IPS-18c (cell line): Measurements from ENCODE around the gene OR8G5.
"Not testable (repeated sequence)": the region's sequence is repeated elsewhere in the genome, so short reads cannot be mapped to it uniquely, and the experiment has no call there.

Experiments used
- H3K4me3 ChIP-seq: 2 replicates; pipeline ENCODE4 v1.7.0; 2013; ENCODE audit warnings: low read depth, mild to moderate bottlenecking, low read length, moderate library complexity; ENCODE audit not compliant: insufficient read depth
- H3K9me3 ChIP-seq: one replicate; pipeline ENCODE4 v1.6.1; 2013; ENCODE audit warnings: mild to moderate bottlenecking, low read length, moderate library complexity; ENCODE audit not compliant: control insufficient read depth, insufficient read depth

The OR8G5 gene, protein sequence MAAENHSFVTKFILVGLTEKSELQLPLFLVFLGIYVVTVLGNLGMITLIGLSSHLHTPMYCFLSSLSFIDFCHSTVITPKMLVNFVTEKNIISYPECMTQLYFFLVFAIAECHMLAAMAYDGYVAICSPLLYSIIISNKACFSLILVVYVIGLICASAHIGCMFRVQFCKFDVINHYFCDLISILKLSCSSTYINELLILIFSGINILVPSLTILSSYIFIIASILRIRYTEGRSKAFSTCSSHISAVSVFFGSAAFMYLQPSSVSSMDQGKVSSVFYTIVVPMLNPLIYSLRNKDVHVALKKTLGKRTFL

DNA sequence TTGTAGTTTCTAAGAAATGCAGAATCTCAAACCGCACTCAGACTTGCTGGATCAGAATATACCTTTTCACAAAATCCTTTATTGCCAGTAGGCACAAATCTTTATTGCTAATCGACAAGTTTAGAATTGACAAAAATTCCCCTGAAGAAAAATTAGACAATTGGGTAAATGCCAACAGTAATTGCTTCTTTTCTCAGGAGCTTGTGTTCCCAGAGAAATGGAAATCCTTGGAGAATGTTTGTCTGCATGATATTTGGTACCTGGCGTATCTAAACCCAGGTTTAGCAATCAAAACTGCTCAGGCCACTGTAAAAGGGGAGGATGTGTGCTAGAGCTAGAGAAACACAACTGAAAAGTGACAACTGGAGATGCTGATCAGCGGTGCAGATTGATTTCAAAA lies at the start of gene OR8G5:
OR8G5 (plus strand) TSS at position 301 of the 400 bp plus-strand sequence. CDS start 8,556 bp downstream, outside the sequence.
- H3K9me3 ChIP-seq = no peaks in the 10 kb centered on the region
- H3K4me3 ChIP-seq = no peak within 1 kb of the TSS

DNA sequence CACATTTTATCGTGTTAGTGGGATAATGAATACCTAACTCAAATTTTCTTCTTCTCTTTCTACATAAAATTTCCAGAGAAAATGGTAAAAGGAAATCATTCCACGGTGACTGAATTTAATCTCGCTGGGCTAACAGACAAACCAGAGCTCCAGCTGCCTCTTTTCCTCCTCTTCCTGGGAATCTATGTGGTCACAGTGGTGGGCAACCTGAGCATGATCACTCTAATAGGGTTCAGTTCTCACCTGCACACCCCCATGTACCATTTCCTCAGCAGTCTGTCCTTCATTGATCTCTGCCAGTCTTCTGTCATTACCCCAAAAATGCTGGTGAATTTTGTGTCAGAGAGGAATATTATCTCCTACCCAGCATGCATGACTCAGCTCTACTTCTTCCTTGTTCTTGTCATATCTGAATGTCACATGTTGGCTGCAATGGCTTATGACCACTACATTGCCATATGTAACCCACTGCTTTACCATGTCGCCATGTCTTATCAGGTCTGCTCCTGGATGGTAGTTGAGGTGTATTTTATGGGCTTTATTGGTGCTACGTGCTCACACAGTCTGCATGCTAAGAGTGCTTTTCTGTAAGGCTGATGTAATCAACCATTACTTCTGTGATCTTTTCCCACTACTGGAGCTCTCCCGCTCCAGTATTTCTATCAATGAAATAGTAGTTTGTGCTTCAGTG lies 48.9 kb upstream of the OR8G5 start:
- H3K4me3 ChIP-seq = no peak overlapping the region
- no peaks in the 10 kb centered on the region for H3K9me3 ChIP-seq

DNA sequence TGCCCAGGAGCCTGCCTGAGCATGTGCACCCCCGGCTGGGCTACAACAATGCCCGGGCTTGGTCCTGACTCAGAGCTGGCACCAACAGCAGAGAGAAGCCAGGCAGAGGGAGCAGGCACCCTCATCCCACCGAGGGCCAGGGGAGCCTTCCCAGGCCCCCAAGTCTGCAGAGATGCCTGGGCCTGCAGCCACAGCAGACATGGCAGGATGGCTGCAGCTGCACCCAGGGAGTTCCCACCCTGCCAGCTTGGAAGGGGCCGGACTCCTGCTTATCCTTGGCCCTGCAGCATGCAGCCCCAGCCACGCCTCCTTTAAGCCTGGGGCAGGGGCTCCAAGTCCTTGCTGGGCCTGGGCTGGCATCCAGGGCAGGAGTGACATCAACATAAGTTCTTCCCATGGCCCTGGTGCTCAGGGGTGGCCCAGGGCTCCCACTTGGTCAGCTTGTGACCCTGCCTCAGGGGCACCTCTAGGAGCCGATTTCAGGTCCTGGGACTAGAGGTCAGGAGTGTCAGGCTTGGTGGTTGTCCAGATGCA lies 46.3 kb upstream of the OR8G5 start:
- no peak overlapping the region for H3K4me3 ChIP-seq
- no peaks in the 10 kb centered on the region for H3K9me3 ChIP-seq

DNA sequence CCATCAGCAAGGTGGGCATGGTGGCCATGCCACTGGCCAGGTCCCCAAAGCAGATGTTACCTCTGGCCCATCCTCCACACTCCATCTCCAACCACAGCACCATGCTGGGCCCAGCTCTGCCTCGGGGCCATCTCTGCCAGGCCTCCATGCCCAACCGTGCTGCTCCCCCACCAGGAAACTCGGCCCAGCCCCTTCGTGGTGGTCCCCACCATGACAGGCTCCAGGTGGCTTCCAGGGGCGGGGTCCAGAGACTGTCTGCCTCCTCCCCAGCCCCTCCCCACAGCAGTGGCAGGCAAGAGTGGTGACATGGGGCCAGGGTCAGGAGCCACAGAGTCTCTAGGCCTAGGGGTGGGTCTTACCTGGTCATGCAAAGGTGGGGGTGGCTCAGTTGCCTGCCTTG lies 45.8 kb upstream of the OR8G5 start:
- H3K4me3 ChIP-seq = no peak overlapping the region
- H3K9me3 ChIP-seq = no peaks in the 10 kb centered on the region

DNA sequence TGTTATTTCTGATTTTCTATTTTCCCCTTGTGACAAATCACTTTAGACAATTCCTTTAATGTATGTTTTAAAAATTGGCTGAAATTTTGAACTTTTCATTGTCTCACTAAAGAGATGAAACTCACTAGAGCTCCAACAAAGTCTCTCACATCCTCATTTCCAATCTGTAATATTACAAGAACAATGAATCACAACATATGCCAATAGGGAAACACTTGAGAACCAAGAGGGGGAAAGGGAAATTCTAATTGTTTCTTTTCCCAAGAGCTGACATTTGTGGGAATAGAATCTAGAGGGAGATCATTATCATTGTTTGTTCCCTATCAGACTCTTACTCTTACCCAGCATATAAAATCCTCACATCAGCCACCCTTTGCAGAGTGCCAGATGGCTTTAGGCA lies 44.9 kb upstream of the OR8G5 start:
- Histone ChIP-seq H3K4me3 (no peak overlapping the region), H3K9me3 (no peaks in the 10 kb centered on the region)

DNA sequence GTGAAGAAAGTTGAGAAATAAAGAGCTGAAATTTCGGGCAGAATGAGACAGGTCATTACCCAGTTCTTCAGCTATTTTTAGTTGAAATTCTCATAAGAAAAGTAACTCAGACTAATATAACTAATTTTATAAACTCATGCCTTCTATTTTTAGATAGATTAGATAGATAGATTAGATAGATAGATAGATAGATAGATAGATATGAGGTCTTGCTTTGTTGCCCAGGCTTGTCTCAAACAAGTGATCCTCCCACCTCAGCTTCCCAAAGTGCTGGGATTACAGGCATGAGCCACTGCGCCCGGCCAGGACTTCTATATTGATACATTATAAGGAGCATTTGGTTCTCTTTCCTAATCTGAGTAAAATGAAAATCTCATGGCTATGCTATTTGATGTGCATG lies 42.1 kb upstream of the OR8G5 start:
- H3K4me3 ChIP-seq = no peak overlapping the region

DNA sequence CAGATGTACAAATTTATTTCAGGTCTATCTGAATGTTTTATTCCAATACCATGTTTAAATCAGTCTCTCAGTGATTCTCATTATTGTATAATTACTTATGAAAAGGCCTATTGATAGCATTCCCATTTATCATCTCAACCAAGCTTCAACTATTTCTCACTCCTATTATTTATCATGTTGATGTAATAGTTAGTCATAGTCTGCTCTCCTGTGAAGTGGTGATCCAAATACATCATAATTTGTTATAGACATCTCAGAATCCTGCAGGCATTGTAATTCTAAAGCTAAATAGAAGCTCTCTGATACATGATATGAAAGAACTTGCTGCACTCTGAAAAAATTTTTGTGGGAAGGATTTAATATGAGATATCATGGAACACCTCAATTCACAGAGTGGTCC lies 37.0 kb upstream of the OR8G5 start:
- Histone ChIP-seq H3K9me3 (no peaks in the 10 kb centered on the region), H3K4me3 (no peak overlapping the region)

More for the DNA sequence above, 42.1 kb upstream of the OR8G5 start:
- no peaks in the 10 kb centered on the region for H3K9me3 ChIP-seq

DNA sequence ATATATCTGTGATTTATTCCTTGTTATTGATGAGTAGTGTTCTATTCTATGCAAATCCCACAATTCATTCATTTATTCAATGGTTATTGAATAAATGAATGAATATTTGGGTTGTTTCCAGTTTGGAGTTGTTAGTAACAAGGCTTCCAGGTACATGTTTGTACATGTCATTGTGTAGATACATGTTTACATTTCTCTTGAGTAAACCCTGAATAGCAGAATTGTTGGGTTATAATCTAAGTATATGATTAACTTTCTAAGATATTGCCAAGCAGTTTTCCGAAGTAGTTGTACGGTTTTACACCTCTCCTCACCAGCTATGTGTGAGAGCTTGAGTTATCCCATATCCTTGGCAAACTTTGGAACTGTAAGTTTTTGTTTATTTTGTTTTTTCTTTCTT lies 33.8 kb upstream of the OR8G5 start:
- no peaks in the 10 kb centered on the region for H3K9me3 ChIP-seq
- no peak overlapping the region for H3K4me3 ChIP-seq

DNA sequence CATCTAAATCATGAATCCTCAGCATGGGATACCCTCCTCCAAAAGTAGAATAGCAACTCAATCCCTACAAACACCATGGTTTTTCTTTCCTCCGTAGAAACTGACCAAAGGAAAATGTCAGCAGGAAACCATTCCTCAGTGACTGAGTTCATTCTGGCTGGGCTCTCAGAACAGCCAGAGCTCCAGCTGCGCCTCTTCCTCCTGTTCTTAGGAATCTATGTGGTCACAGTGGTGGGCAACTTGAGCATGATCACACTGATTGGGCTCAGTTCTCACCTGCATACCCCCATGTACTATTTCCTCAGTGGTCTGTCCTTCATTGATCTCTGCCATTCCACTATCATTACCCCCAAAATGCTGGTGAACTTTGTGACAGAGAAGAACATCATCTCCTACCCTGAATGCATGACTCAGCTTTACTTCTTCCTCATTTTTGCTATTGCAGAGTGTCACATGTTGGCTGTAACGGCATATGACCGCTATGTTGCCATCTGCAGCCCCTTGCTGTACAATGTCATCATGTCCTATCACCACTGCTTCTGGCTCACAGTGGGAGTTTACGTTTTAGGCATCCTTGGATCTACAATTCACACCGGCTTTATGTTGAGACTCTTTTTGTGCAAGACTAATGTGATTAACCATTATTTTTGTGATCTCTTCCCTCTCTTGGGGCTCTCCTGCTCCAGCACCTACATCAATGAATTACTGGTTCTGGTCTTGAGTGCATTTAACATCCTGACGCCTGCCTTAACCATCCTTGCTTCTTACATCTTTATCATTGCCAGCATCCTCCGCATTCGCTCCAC lies 31.4 kb upstream of the OR8G5 start:
- H3K9me3 ChIP-seq, H3K4me3 ChIP-seq: not testable (repeated sequence)

DNA sequence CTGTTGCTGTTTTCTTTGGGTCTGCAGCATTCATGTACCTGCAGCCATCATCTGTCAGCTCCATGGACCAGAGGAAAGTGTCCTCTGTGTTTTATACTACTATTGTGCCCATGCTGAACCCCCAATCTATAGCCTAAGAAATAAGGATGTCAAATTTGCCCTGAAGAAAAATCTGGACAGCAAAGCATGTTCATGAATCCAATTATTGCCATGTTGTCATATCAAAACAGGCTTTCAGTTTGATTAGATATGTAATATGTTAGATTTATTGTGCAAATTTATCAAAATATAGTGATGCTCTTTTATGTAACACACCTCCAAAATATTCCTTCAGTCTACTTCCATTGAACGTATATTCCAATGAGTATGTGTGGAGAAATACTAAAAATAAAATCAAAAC lies 30.7 kb upstream of the OR8G5 start:
- no peak overlapping the region for H3K4me3 ChIP-seq
- H3K9me3 ChIP-seq = no peaks in the 10 kb centered on the region

DNA sequence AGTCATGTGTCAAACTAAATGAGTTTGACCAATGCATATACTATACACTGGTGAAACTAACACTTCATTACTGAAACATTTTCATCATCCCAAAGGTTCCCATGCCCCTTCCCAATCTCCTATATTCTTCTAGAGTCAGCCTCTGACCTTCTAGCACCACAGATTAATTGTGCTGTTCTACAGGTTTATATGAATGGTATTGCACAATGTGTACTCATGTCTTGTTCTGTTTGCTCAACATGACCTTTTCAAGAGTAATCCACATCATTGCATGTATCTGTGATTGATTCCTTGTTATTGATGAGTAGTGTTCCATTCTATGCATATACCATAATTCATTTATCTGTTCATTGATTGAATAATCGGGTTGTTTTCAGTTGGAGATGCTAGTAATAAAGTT lies 22.8 kb upstream of the OR8G5 start:
- Histone ChIP-seq H3K9me3 (no peaks in the 10 kb centered on the region), H3K4me3 (no peak overlapping the region)

DNA sequence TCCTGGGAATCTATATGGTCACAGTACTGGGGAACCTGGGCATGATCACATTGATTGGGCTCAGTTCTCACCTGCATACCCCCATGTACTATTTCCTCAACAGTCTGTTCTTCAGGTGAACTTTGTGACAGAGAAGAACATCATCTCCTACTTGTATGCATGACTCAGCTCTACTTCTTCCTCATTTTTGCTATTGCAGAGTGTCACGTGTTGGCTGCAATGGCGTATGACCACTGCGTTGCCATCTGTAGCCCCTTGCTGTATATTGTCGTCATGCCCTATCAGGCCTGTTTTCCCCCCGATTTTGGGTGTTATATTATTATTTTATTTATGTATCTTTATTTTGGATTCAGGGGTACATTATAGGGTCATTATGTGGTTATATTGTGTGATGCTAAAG lies 17.7 kb upstream of the OR8G5 start:
- H3K4me3 ChIP-seq = no peak overlapping the region
- no peaks in the 10 kb centered on the region for H3K9me3 ChIP-seq

DNA sequence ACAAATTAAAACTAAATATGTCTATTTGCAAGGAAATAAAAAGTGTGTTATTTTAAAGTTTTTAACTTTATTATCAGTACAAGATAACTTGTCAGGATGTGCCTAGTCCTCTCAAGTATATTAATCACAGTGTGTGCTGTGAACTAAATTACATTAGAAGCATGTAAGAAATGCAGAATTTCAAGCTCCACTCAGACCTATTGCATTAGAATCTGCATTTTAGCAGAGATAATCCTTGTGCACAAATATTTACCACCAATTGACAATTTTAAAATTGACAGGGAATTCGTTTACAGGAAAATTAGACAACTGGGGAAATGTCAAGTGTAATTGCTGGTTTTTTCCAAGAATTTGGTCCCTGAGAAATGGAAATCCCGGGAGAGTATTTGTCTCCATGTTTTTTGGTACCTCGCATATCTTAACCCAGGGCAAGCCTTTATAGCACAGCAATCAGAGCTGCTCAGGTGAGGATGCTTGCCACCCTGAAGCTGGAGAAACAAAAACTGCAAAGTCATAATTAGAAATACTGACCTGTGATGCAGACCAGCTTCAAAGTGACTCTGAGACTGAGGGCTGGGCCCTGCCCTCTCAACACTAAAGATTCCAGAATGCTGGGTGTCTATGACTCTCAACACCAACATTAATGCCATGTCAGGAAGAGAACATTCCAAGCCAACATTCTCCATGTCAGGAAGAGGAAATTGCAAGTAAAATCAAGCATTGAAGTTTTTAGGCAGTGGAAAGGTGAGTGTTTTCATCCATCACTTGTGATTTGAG lies 15.4 kb upstream of the OR8G5 start, which contains the start of gene OR8G1:
OR8G1 (plus strand) TSS at position 475 of the 777 bp plus-strand sequence. CDS start 8,581 bp downstream, outside the sequence.
- Histone ChIP-seq H3K4me3 (no peak within 1 kb of the TSS), H3K9me3 (no peaks in the 10 kb centered on the region)

DNA sequence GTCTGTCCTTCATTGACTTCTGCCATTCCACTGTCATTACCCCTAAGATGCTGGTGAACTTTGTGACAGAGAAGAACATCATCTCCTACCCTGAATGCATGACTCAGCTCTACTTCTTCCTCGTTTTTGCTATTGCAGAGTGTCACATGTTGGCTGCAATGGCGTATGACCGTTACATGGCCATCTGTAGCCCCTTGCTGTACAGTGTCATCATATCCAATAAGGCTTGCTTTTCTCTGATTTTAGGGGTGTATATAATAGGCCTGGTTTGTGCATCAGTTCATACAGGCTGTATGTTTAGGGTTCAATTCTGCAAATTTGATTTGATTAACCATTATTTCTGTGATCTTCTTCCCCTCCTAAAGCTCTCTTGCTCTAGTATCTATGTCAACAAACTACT lies 6.3 kb upstream of the OR8G5 start:
- not testable (repeated sequence) for H3K9me3 ChIP-seq, H3K4me3 ChIP-seq

DNA sequence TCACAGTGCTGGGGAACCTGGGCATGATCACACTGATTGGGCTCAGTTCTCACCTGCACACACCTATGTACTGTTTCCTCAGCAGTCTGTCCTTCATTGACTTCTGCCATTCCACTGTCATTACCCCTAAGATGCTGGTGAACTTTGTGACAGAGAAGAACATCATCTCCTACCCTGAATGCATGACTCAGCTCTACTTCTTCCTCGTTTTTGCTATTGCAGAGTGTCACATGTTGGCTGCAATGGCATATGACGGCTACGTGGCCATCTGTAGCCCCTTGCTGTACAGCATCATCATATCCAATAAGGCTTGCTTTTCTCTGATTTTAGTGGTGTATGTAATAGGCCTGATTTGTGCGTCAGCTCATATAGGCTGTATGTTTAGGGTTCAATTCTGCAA lies 8.9 kb downstream of the OR8G5 start:
- not testable (repeated sequence) for H3K9me3 ChIP-seq, H3K4me3 ChIP-seq

DNA sequence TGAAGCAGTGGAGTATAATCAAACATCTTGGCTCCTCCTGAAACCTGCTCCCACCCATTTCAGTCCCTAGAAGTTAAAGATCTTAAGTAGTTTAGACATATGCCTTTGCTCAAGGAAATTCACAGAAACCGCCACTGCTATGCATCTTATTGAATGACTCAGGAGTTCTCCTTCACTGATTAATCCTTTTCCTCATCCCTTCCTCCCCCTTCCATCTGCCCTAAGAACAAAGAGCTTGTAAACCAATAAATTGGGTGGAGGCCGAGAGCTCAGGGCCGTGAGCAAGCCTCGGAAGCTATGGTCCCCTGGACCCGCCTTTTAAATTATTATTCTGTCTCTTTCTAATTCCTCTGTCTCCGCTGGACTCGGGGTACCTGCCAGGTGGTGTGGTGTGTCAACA lies 14.7 kb downstream of the OR8G5 start:
- not testable (repeated sequence) for H3K9me3 ChIP-seq, H3K4me3 ChIP-seq

DNA sequence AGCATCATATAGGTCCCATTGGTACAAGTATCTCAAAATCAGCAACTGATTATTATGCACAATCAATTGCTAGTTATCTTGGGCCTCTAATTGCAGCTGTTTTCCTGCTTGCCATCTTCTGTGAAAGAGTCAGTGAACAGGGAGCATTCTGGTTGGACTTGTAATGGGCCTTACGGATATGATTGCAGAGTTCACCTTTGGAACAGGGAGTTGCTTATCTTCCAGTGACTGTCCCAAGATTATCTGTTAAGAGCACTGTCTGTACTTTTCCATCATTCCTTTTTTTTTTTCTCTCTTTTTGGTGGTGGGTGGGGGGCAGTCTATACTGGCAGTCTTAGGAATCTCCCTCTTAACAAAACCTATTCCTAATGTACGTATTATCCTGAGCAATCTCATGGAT lies 17.8 kb downstream of the OR8G5 start:
- no peak overlapping the region for H3K4me3 ChIP-seq
- no peaks in the 10 kb centered on the region for H3K9me3 ChIP-seq
